Transverse colon (tissue), 4 donors: Measurements from ENCODE around the gene ASH1L.

Experiments used
- POLR2A ChIP-seq: fragments of 450-650 bp; IDR thresholded peaks from one replicate; pipeline ENCODE4 v1.6.1; 2016; ENCODE audit warnings: antibody characterized with exemption, mild to moderate bottlenecking, moderate library complexity
- POLR2AphosphoS5 ChIP-seq, 3 donors: sonication (generic); formaldehyde crosslinking; IDR thresholded peaks; one replicate each; pipeline ENCODE4 v1.6.1; 2016; ENCODE audit warnings: antibody characterized with exemption in 3 of 3
- TF ChIP-seq, protein P1 (sequence below), 5 experiments: fragments of 200-600 bp in 3 of 5; fragments of 450-650 bp in 2 of 5; sonication (generic) in 3 of 5; IDR thresholded peaks; 1 replicate in 2 of 5; 2 replicates in 3 of 5; pipeline ENCODE4 v1.5.1; 2016 to 2017; ENCODE audit warnings: antibody characterized with exemption in 5 of 5, inconsistent platforms in 3 of 5, mild to moderate bottlenecking in 2 of 5, moderate library complexity in 1 of 5

DNA sequence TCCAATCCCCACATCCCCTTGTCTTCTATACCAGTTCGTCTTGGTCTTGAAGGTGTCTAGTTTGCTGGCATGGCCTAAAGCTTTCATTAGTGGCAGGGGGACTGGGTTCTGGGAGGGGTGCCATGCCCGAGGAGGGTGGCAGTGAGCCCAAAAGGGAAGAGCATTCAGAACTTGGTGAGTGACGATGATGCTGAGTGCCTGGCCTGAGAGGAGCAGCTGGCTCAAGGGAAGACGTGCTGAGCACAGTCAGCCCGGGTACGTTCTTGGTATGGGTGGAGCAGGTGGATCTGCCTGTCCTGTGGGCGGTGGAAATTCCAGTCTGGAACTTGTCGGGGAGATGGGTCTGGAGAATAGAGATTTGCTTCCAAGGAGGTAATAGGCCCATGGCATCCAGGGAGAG, 249.3 kb downstream of the ASH1L start:
- TF ChIP-seq, protein P1, sequence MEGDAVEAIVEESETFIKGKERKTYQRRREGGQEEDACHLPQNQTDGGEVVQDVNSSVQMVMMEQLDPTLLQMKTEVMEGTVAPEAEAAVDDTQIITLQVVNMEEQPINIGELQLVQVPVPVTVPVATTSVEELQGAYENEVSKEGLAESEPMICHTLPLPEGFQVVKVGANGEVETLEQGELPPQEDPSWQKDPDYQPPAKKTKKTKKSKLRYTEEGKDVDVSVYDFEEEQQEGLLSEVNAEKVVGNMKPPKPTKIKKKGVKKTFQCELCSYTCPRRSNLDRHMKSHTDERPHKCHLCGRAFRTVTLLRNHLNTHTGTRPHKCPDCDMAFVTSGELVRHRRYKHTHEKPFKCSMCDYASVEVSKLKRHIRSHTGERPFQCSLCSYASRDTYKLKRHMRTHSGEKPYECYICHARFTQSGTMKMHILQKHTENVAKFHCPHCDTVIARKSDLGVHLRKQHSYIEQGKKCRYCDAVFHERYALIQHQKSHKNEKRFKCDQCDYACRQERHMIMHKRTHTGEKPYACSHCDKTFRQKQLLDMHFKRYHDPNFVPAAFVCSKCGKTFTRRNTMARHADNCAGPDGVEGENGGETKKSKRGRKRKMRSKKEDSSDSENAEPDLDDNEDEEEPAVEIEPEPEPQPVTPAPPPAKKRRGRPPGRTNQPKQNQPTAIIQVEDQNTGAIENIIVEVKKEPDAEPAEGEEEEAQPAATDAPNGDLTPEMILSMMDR (IDR thresholded peaks at IDR 0.05): no peak
- TF ChIP-seq POLR2A: no peak
- TF ChIP-seq POLR2AphosphoS5 (IDR thresholded peaks at IDR 0.05): no peak
